ENCODE measurements around the gene GNB1L. TPM values are rescaled to one million over a fixed set of nuclear protein-coding genes. Genes with fewer than 3 reads are reported as not detected.

GNB1L gene
- total RNA-seq, 4 donors from 2014 or later: 1.8 to 5.1 (median 4.5) TPM

- Histone ChIP-seq H3K9me3 (no peaks in the 10 kb centered on the region), H3K4me1 (peaks cover 0 to 4% of the 10 kb centered on the region in 2 donors), H3K36me3 (no peaks in the 10 kb centered on the region), H3K27me3 (no peaks in the 10 kb centered on the region), H3K4me3 (replicated peaks in 1 of 3) (no peak overlapping the region), H3K27ac (no peak overlapping the region)
- intact Hi-C loops (cut with DNase I): no loop called here
- no peak for DNase-seq
- 66 to 93% methylated on average over 3 to 4 of the region's 4 CpGs for WGBS, 2 donors
- TF ChIP-seq POLR2A (IDR thresholded peaks at IDR 0.05): no peak
- no peak for TF ChIP-seq CTCF (IDR thresholded peaks at IDR 0.05)
Measured at GRCh38 chr22:19743651-19744050, 111.0 kb downstream of the GNB1L start.

- no peak for DNase-seq
- TF ChIP-seq POLR2A (IDR thresholded peaks at IDR 0.05) (no peak), CTCF (IDR thresholded peaks at IDR 0.05) (no peak)
- Histone ChIP-seq H3K27me3 (no peaks in the 10 kb centered on the region), H3K4me1 (peaks cover 0 to 4% of the 10 kb centered on the region in 2 donors), H3K4me3 (replicated peaks in 1 of 3) (no peak overlapping the region), H3K9me3 (no peaks in the 10 kb centered on the region), H3K27ac (no peak overlapping the region), H3K36me3 (no peaks in the 10 kb centered on the region)
- WGBS, 2 donors: 89 to 95% methylated on average over 3 to 6 of the region's 6 CpGs
- intact Hi-C loops (cut with DNase I): no loop called here
Measured at GRCh38 chr22:19743081-19743480, 111.6 kb downstream of the GNB1L start.

GRCh38 chr22:19742160-19743066, 112.3 kb downstream of the GNB1L start:
- no peak for TF ChIP-seq POLR2A (IDR thresholded peaks at IDR 0.05)
- TF ChIP-seq CTCF (IDR thresholded peaks at IDR 0.05): no peak
- 89 to 93% methylated on average over 12 to 21 of the region's 21 CpGs for WGBS, 2 donors
- peaks cover 0 to 4% of the 10 kb centered on the region in 2 donors for H3K4me1 ChIP-seq
- H3K27me3 ChIP-seq: no peaks in the 10 kb centered on the region
- intact Hi-C loops (cut with DNase I): no loop called here
- no peak overlapping the region for H3K27ac ChIP-seq
- no peaks in the 10 kb centered on the region for H3K9me3 ChIP-seq
- no peak overlapping the region for H3K4me3 ChIP-seq (replicated peaks in 1 of 3)
- no peak for DNase-seq
- H3K36me3 ChIP-seq: no peaks in the 10 kb centered on the region

- Histone ChIP-seq H3K36me3 (no peaks in the 10 kb centered on the region), H3K27ac (no peak overlapping the region), H3K9me3 (no peaks in the 10 kb centered on the region), H3K4me1 (peaks cover 0 to 3% of the 10 kb centered on the region in 2 donors), H3K4me3 (replicated peaks in 1 of 3) (no peak overlapping the region), H3K27me3 (no peaks in the 10 kb centered on the region)
- DNase-seq: no peak
- TF ChIP-seq POLR2A (IDR thresholded peaks at IDR 0.05): no peak
- no peak for TF ChIP-seq CTCF (IDR thresholded peaks at IDR 0.05)
- intact Hi-C loops (cut with DNase I): no loop called here
- WGBS, 2 donors: 91 to 95% methylated on average over 3 to 7 of the region's 7 CpGs
Measured at GRCh38 chr22:19741053-19741452, 113.6 kb downstream of the GNB1L start.

- no peaks in the 10 kb centered on the region for H3K36me3 ChIP-seq
- H3K4me3 ChIP-seq (replicated peaks in 1 of 3): no peak overlapping the region
- no peak overlapping the region for H3K27ac ChIP-seq
- H3K9me3 ChIP-seq: no peaks in the 10 kb centered on the region
- TF ChIP-seq CTCF (IDR thresholded peaks at IDR 0.05): no peak
- no peak for TF ChIP-seq POLR2A (IDR thresholded peaks at IDR 0.05)
- DNase-seq: no peak
- no peaks in the 10 kb centered on the region for H3K4me1 ChIP-seq
- intact Hi-C loops (cut with DNase I): no loop called here
- no peaks in the 10 kb centered on the region for H3K27me3 ChIP-seq
- WGBS, 2 donors: 82 to 90% methylated on average over 9 to 10 of the region's 15 CpGs
Measured at GRCh38 chr22:19740586-19740985, 114.1 kb downstream of the GNB1L start.
